Uterus (tissue), 2 donors: ENCODE data around the gene SOX5.

ENCODE experiments used
- CTCF ChIP-seq, 4 experiments: fragments of 200-600 bp in 2 of 4; fragments of 450-650 bp in 2 of 4; sonication (generic) in 2 of 4; IDR thresholded peaks; one replicate each; pipeline ENCODE4 v1.5.1; 2016 to 2019; ENCODE audit warnings: antibody characterized with exemption in 4 of 4, mild to moderate bottlenecking in 2 of 4, moderate library complexity in 1 of 4
- POLR2A ChIP-seq, 2 donors: fragments of 450-650 bp; IDR thresholded peaks; one replicate each; pipeline ENCODE4 v1.6.1; 2016; ENCODE audit warnings: antibody characterized with exemption in 2 of 2, mild to moderate bottlenecking in 1 of 2, moderate library complexity in 1 of 2

DNA sequence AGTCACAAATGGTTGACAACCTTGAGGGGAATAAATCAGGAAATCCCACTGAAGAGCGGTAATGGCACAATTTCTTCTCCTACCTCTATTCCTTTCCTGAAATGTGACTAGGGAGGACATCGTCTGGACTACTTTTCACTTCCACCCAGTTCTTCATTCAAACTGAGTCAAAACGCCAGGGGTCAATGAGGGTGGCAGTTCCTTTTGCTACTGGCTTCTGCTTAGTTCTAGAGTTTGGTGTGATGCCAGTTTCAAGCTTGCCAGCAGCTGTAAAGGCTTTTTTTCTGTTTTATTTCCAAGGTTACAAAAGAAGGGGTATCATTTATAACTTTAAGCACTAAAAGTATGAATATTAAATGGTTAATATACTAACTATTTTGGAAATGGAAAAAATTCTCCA, 286.5 kb downstream of the SOX5 start:
- TF ChIP-seq CTCF (IDR thresholded peaks at IDR 0.05) (no peak), POLR2A (IDR thresholded peaks at IDR 0.05) (no peak)
